IMR-90 (cell line): Measurements from ENCODE around the gene CEACAM21. TPM values are rescaled to one million over a fixed set of nuclear protein-coding genes. Genes with fewer than 3 reads are reported as not detected.

Experiments used
- ATAC-seq: fragments of 200-7000 bp; cut with Tn5 transposase; 2 replicates; pipeline ENCODE4 v1.9.1; 2020; ENCODE audit warnings: low read depth, mild to moderate bottlenecking, moderate library complexity
- BruUV-seq: library from RNA; stranded (reverse); fragments of 400-500 nt; replicated peaks from 2 replicates; lab custom pipeline; 2021; lab: Mats Ljungman, UMichigan
- CTCF ChIA-PET: fragments of 300-600 bp; formaldehyde crosslinking; extraction: SDS; loops from one replicate; lab custom pipeline; 2021; ENCODE audit warnings: antibody characterized with exemption; lab: Yijun Ruan, JAX
- POLR2A ChIA-PET: fragments of 300-600 bp; sonication (Branson Sonifier 250); formaldehyde crosslinking; loops from one replicate; lab custom pipeline; 2022; ENCODE audit warnings: antibody characterized with exemption; ENCODE audit not compliant: unreplicated experiment; lab: Charles Lee
- DNase-seq: peaks from one replicate; pipeline ENCODE4 v3.0.0; 2013
- H2AFZ ChIP-seq: replicated peaks from 2 replicates; pipeline ENCODE3; 2013; ENCODE audit warnings: low read length, mild to moderate bottlenecking; ENCODE audit not compliant: poor library complexity
- H2AK5ac ChIP-seq: 2 replicates; pipeline ENCODE4 v1.6.1; 2013; ENCODE audit warnings: low read depth, low read length, inconsistent platforms
- H2AK9ac ChIP-seq: replicated peaks from 2 replicates; pipeline ENCODE3; 2013; ENCODE audit warnings: mild to moderate bottlenecking, low read depth, low read length, moderate library complexity; ENCODE audit not compliant: poor library complexity
- H2BK120ac ChIP-seq: 2 replicates; pipeline ENCODE4 v1.6.1; 2013; ENCODE audit warnings: low read depth, low read length, inconsistent platforms
- H2BK15ac ChIP-seq: 3 replicates; pipeline ENCODE4 v1.6.1; 2013; ENCODE audit warnings: low read depth, low read length, inconsistent platforms
- H2BK20ac ChIP-seq: 2 replicates; pipeline ENCODE4 v1.6.1; 2013; ENCODE audit warnings: low read depth, mild to moderate bottlenecking, inconsistent platforms, low read length, moderate library complexity
- H2BK5ac ChIP-seq: 2 replicates; pipeline ENCODE4 v1.6.1; 2013; ENCODE audit warnings: mild to moderate bottlenecking, low read depth, low read length, inconsistent platforms; ENCODE audit not compliant: poor library complexity, severe bottlenecking
- H3K14ac ChIP-seq: replicated peaks from 2 replicates; pipeline ENCODE4 v1.6.1; 2013; ENCODE audit warnings: low read depth, low read length, inconsistent platforms
- H3K18ac ChIP-seq: 2 replicates; pipeline ENCODE4 v1.6.1; 2013; ENCODE audit warnings: low read depth, low read length, control low read depth
- H3K23ac ChIP-seq: 2 replicates; pipeline ENCODE4 v1.6.1; 2013; ENCODE audit warnings: low read depth, low read length, inconsistent platforms
- H3K27ac ChIP-seq: 2 replicates; pipeline ENCODE4 v1.5.1; 2013; ENCODE audit warnings: mild to moderate bottlenecking, control low read depth, low read length; ENCODE audit not compliant: insufficient read depth
- H3K27me3 ChIP-seq: 2 replicates; pipeline ENCODE4 v1.6.1; 2013; ENCODE audit warnings: low read length; ENCODE audit not compliant: control insufficient read depth, insufficient read depth
- H3K36me3 ChIP-seq: 2 replicates; pipeline ENCODE4 v1.6.1; 2013; ENCODE audit warnings: low read length, mixed read lengths; ENCODE audit not compliant: control insufficient read depth, insufficient read depth
- H3K4ac ChIP-seq: 2 replicates; pipeline ENCODE4 v1.6.1; 2013; ENCODE audit warnings: low read depth, low read length, inconsistent platforms
- H3K4me1 ChIP-seq: 2 replicates; pipeline ENCODE4 v1.6.1; 2013; ENCODE audit warnings: low read length, mixed read lengths; ENCODE audit not compliant: control insufficient read depth, insufficient read depth
- H3K4me2 ChIP-seq: 2 replicates; pipeline ENCODE4 v1.6.1; 2013; ENCODE audit warnings: low read depth, mild to moderate bottlenecking, control low read depth, low read length, moderate library complexity
- H3K4me3 ChIP-seq: 2 replicates; pipeline ENCODE4 v1.5.1; 2013; ENCODE audit warnings: low read depth, mild to moderate bottlenecking, control low read depth, low read length, moderate library complexity; ENCODE audit not compliant: insufficient read depth
- H3K56ac ChIP-seq: 2 replicates; pipeline ENCODE4 v1.6.1; 2013; ENCODE audit warnings: low read length, inconsistent platforms; ENCODE audit not compliant: insufficient read depth; ENCODE audit errors: extremely low read depth
- H3K79me1 ChIP-seq, 2 experiments: 2 replicates each; pipeline ENCODE4 v1.6.1; 2013; ENCODE audit warnings: low read length in 2 of 2, inconsistent platforms in 1 of 2, low read depth in 1 of 2
- H3K9ac ChIP-seq: 2 replicates; pipeline ENCODE4 v1.6.1; 2013; ENCODE audit warnings: low read depth, low read length, control low read depth
- H3K9me1 ChIP-seq: 2 replicates; pipeline ENCODE4 v1.6.1; 2013; ENCODE audit warnings: low read length, inconsistent platforms; ENCODE audit not compliant: insufficient read depth
- H3K9me3 ChIP-seq: 2 replicates; pipeline ENCODE4 v1.6.1; 2013; ENCODE audit warnings: low read length; ENCODE audit not compliant: control insufficient read depth, insufficient read depth
- H4K20me1 ChIP-seq: 2 replicates; pipeline ENCODE4 v1.6.1; 2013; ENCODE audit warnings: low read length, inconsistent platforms; ENCODE audit not compliant: insufficient read depth
- H4K5ac ChIP-seq: 2 replicates; pipeline ENCODE4 v1.6.1; 2013; ENCODE audit warnings: mild to moderate bottlenecking, low read depth, low read length, control low read depth
- H4K8ac ChIP-seq, 2 experiments: 2 replicates each; pipeline ENCODE4 v1.6.1; 2013; ENCODE audit warnings: low read depth in 2 of 2, low read length in 2 of 2, control low read depth in 1 of 2, inconsistent platforms in 1 of 2
- H4K91ac ChIP-seq: 2 replicates; pipeline ENCODE4 v1.6.1; 2013; ENCODE audit warnings: low read depth, low read length, inconsistent platforms; ENCODE audit not compliant: insufficient read depth
- CEBPB ChIP-seq: IDR thresholded peaks from 2 replicates; pipeline ENCODE4 v1.6.1; 2012; ENCODE audit warnings: low read depth, low read length, improper control_type of control experiment
- CHD1 ChIP-seq: IDR thresholded peaks from 2 replicates; pipeline ENCODE4 v1.6.1; 2012; ENCODE audit warnings: low read depth, low read length, improper control_type of control experiment
- CTCF ChIP-seq: conservative IDR thresholded peaks from 2 replicates; pipeline ENCODE4 v1.5.1; 2012; ENCODE audit warnings: mild to moderate bottlenecking, low read depth, low read length, improper control_type of control experiment
- FOS ChIP-seq: fragments of 150-350 bp; IDR thresholded peaks from 2 replicates; pipeline ENCODE4 v1.6.1; 2016; ENCODE audit warnings: low read depth, low read length
- MAZ ChIP-seq: IDR thresholded peaks from 2 replicates; pipeline ENCODE4 v1.6.1; 2012; ENCODE audit warnings: low read depth, mild to moderate bottlenecking, low read length, improper control_type of control experiment, moderate library complexity, borderline replicate concordance
- NFE2L2 ChIP-seq: fragments of 150-350 bp; IDR thresholded peaks from 2 replicates; pipeline ENCODE4 v1.6.1; 2016; ENCODE audit warnings: low read depth, mild to moderate bottlenecking, low read length
- POLR2A ChIP-seq: IDR thresholded peaks from 2 replicates; pipeline ENCODE4 v1.6.1; 2012; ENCODE audit warnings: mild to moderate bottlenecking, low read depth, low read length
- RAD21 ChIP-seq: IDR thresholded peaks from 2 replicates; pipeline ENCODE4 v1.6.1; 2012; ENCODE audit warnings: low read length, improper control_type of control experiment
- RCOR1 ChIP-seq: IDR thresholded peaks from 2 replicates; pipeline ENCODE4 v1.6.1; 2012; ENCODE audit warnings: mild to moderate bottlenecking, low read length, improper control_type of control experiment; ENCODE audit not compliant: insufficient replicate concordance
- RFX5 ChIP-seq: IDR thresholded peaks from 2 replicates; pipeline ENCODE4 v1.8.0; 2012; ENCODE audit warnings: low read depth, mild to moderate bottlenecking, low read length, moderate library complexity
- SMC3 ChIP-seq: fragments of 150-350 bp; IDR thresholded peaks from 2 replicates; pipeline ENCODE4 v1.6.1; 2016; ENCODE audit warnings: low read depth, mild to moderate bottlenecking, antibody characterized with exemption, low read length, moderate library complexity
- USF2 ChIP-seq: fragments of 150-350 bp; IDR thresholded peaks from 2 replicates; pipeline ENCODE4 v1.6.1; 2017; ENCODE audit warnings: mild to moderate bottlenecking, antibody characterized with exemption, low read length, low read depth
- WGBS, 2 experiments: methylation state at CpG; one replicate each; pipeline versions ENCODE4 v1.1.5 to v1.1.7; 2013; ENCODE audit warnings: missing lambda C conversion rate in 2 of 2; ENCODE audit not compliant: insufficient read length in 1 of 2; ENCODE audit errors: extremely low coverage in 2 of 2; 5-methylcytosine and 5-hydroxymethylcytosine counted together
- dilution Hi-C: fragments of 300-500 bp; cut with HindIII; formaldehyde crosslinking; loops from one replicate; pipeline ENCODE4 v1.14.3; 2018; ENCODE audit warnings: low sequenced_read_pairs; ENCODE audit not compliant: unreplicated experiment
- in situ Hi-C: fragments of 300-500 bp; cut with MboI; formaldehyde crosslinking; loops from 3 replicates; pipeline ENCODE4 v1.14.3; 2019; ENCODE audit warnings: low sequenced_read_pairs, inconsistent platforms, mixed read lengths
- intact Hi-C: fragments of 100-400 bp; cut with micrococcal nuclease; formaldehyde crosslinking; loops from 2 replicates; pipeline ENCODE4 v1.10.0; 2022
- polyA plus RNA-seq, 3 experiments: library from polyadenylated mRNA; depleted of rRNA; stranded (reverse); fragments of >200 nt; gene quantifications; 2 replicates each; pipeline ENCODE4 v1.2.3, GENCODE V29; 2012; ENCODE audit warnings: low replicate concordance in 1 of 3
- total RNA-seq: library from RNA; depleted of rRNA; stranded (reverse); fragments of >200 nt; gene quantifications from 2 replicates; pipeline ENCODE4 v1.2.3, GENCODE V29; 2012
- TF ChIP-seq, protein P1 (sequence below): fragments of 150-350 bp; IDR thresholded peaks from 2 replicates; pipeline ENCODE4 v1.6.1; 2016; ENCODE audit warnings: low read depth, mild to moderate bottlenecking, low read length, moderate library complexity, borderline replicate concordance

The CEACAM21 gene
- total and polyA plus RNA-seq, 2 of the 4 experiments (the other 2 are of a cell fraction), result not detected

DNA sequence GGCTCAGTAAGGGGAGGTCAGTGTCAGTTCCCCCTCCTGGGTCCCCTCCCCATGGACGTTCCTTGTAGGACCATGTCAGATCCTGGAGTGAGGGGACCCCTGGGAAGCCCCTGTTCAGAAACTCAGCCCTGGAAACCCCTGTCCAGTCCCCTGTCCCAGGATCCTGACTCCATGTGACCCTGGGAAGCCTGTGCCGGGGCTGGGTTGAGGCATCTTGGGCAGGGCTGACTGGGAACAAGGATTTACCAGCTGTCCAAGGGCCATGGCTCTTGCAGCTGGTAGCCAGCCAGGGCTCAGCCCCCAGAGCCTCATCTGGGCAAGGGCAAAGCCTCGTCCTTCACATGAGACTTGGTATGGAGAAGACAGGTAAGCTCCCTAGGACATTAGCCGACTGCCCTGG is 25.8 kb downstream of the CEACAM21 start:
- ChIA-PET CTCF (no interaction called here), POLR2A (no interaction called here)
- H2BK120ac ChIP-seq, result no peak overlapping the region
- H3K9me1 ChIP-seq, result no peaks in the 10 kb centered on the region
- no peak overlapping the region for H3K56ac ChIP-seq
- TF ChIP-seq FOS, result no peak
- TF ChIP-seq NFE2L2, result no peak
- no peak for TF ChIP-seq POLR2A
- no peak for TF ChIP-seq RAD21
- TF ChIP-seq USF2, result no peak
- TF ChIP-seq RFX5, result no peak
- TF ChIP-seq, protein P1, sequence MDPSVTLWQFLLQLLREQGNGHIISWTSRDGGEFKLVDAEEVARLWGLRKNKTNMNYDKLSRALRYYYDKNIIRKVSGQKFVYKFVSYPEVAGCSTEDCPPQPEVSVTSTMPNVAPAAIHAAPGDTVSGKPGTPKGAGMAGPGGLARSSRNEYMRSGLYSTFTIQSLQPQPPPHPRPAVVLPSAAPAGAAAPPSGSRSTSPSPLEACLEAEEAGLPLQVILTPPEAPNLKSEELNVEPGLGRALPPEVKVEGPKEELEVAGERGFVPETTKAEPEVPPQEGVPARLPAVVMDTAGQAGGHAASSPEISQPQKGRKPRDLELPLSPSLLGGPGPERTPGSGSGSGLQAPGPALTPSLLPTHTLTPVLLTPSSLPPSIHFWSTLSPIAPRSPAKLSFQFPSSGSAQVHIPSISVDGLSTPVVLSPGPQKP, result no peak
- no peak for TF ChIP-seq CEBPB
- no peak for TF ChIP-seq SMC3
- TF ChIP-seq CHD1, result no peak
- no peak for TF ChIP-seq RCOR1
- no peak for TF ChIP-seq CTCF
- TF ChIP-seq MAZ, result no peak
- H3K4me1 ChIP-seq, result no peaks in the 10 kb centered on the region
- no peak overlapping the region for H4K8ac ChIP-seq
- no TSS peak for BruUV-seq
- no peak overlapping the region for H3K14ac ChIP-seq
- no peak overlapping the region for H3K23ac ChIP-seq
- no peak overlapping the region for H2BK5ac ChIP-seq
- dilution Hi-C loops (no loop called here), intact Hi-C loops (no loop called here), in situ Hi-C loops (no loop called here)
- ATAC-seq (no peak), DNase-seq (no peak)
- H3K79me1 ChIP-seq, result no peaks in the 10 kb centered on the region
- no peak overlapping the region for H2AK9ac ChIP-seq
- H2BK20ac ChIP-seq, result no peak overlapping the region
- H3K18ac ChIP-seq, result no peak overlapping the region
- H3K4me3 ChIP-seq, result no peak overlapping the region
- WGBS, 2 experiments, result 0% methylated on average over 1 of the region's 4 CpGs; no CpG with 5 or more reads in 1 of the 2 experiments
- no peaks in the 10 kb centered on the region for H3K27me3 ChIP-seq
- no peak overlapping the region for H4K91ac ChIP-seq
- H3K4ac ChIP-seq, result no peak overlapping the region
- H3K36me3 ChIP-seq, result no peaks in the 10 kb centered on the region
- H3K4me2 ChIP-seq, result no peak overlapping the region
- H4K20me1 ChIP-seq, result peaks cover 3% of the 10 kb centered on the region; the same call in 1 of the 2 replicates
- no peak overlapping the region for H3K9ac ChIP-seq
- no peak overlapping the region for H2AFZ ChIP-seq
- H2BK15ac ChIP-seq, result no peak overlapping the region
- no peak overlapping the region for H3K27ac ChIP-seq
- no peak overlapping the region for H4K5ac ChIP-seq
- no peak overlapping the region for H2AK5ac ChIP-seq
- H3K9me3 ChIP-seq, result no peaks in the 10 kb centered on the region
